Activated T-cell treated with anti-CD3 and anti-CD28 coated beads, Interleukin-2, amount 50 U/mL, for 48 hours (primary cell): ENCODE data around the gene FREY1.

Experiments
- DNase-seq, 2 experiments: peaks; one replicate each; pipeline ENCODE4 v3.0.0-alpha.2; 2020

Gene FREY1

GRCh38 chr11:45890886-45891550 lies 16.1 kb downstream of the FREY1 start:
- DNase-seq: no peak

GRCh38 chr11:45889966-45890365 lies 17.1 kb downstream of the FREY1 start:
- DNase-seq: no peak

GRCh38 chr11:45889555-45889954 lies 17.5 kb downstream of the FREY1 start:
- DNase-seq: no peak

- DNase-seq: no peak
Measured at GRCh38 chr11:45887587-45887986, 19.5 kb downstream of the FREY1 start.

GRCh38 chr11:45886816-45887520 lies 20.1 kb downstream of the FREY1 start:
- DNase-seq: no peak

GRCh38 chr11:45885921-45886721 lies 20.9 kb downstream of the FREY1 start:
- DNase-seq: no peak

GRCh38 chr11:45885274-45885920 lies 21.7 kb downstream of the FREY1 start, which contains the start of gene MAPK8IP1:
MAPK8IP1 (plus strand) TSS chr11:45885651; CDS start chr11:45885821, 170 bp downstream.
- peak; percentile 67 to 74 for DNase-seq

GRCh38 chr11:45884596-45885185 lies 22.4 kb downstream of the FREY1 start:
- no peak for DNase-seq

- no peak for DNase-seq
Measured at GRCh38 chr11:45881708-45882368, 25.2 kb downstream of the FREY1 start.

- no peak for DNase-seq
Measured at GRCh38 chr11:45880772-45881570, 26.1 kb downstream of the FREY1 start.

- DNase-seq: no peak
Measured at GRCh38 chr11:45879803-45880686, 27.0 kb downstream of the FREY1 start.

GRCh38 chr11:45877845-45878244 lies 29.2 kb downstream of the FREY1 start:
- DNase-seq: no peak

- DNase-seq: no peak
Measured at GRCh38 chr11:45877221-45877620, 29.9 kb downstream of the FREY1 start.

- DNase-seq: no peak
Measured at GRCh38 chr11:45876401-45876800, 30.7 kb downstream of the FREY1 start.

- peak; percentile 30 to 53 for DNase-seq
Measured at GRCh38 chr11:45872651-45873356, 34.3 kb downstream of the FREY1 start.

- DNase-seq: no peak
Measured at GRCh38 chr11:45871638-45872037, 35.4 kb downstream of the FREY1 start.

- no peak for DNase-seq
Measured at GRCh38 chr11:45870706-45871105, 36.4 kb downstream of the FREY1 start.

GRCh38 chr11:45869551-45869950 lies 37.5 kb downstream of the FREY1 start:
- no peak for DNase-seq

GRCh38 chr11:45864041-45864440 lies 43.0 kb downstream of the FREY1 start:
- DNase-seq: no peak
